ENCODE measurements around the gene ALKBH6. TPM values are rescaled to one million over a fixed set of nuclear protein-coding genes. Genes with fewer than 3 reads are reported as not detected.

ALKBH6 gene
- total and polyA plus RNA-seq, 2 experiments from 2014 or later: 24.1 to 31.1 TPM

DNA sequence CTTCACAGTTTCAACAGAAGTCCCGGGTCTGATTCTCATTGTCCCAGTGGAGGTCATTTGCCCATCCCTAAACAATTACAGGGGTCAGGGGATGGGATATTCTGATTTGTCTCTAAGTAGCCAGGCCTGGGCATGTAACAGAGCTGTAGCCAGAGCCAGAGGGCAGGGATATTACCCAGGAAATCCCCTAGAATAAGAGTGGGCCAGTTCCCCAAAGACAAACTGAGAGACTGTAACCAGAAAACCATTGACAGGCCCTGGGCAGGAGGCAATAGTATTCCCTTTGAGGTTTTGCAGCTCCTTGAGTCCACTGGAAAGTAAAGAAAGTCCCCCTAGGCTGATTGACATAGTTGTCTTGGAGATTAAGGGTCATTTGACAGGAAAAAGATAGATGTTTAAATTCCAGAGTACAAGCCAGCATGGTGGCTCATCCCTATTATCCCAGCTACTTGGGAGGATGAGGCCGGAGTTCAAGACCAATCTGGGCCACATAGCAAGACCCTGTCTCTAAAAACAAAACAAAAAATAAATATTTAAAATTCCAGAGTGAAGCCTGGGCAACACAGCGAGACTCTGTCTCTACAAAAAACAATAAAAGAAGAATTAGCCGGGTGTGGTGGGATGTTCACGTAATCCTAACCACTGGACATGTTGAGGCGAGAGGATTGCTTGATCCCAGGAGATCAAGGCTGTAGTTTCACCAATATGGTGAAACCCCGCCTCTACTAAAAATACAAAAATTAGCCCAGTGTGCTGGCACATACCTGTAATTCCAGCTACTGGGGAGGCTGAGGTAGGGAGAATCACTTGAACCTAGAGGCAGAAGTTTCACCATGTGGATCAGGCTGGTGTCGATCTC is 20.9 kb downstream of the ALKBH6 start:
- no peaks in the 10 kb centered on the region for H3K9me2 ChIP-seq (replicated peaks; ENCODE audit: insufficient read depth)

GRCh38 chr19:35991731-35992450 is 22.1 kb downstream of the ALKBH6 start:
- no peak for DNase-seq (ENCODE audit: low spot score)
- TF ChIP-seq, protein P1, sequence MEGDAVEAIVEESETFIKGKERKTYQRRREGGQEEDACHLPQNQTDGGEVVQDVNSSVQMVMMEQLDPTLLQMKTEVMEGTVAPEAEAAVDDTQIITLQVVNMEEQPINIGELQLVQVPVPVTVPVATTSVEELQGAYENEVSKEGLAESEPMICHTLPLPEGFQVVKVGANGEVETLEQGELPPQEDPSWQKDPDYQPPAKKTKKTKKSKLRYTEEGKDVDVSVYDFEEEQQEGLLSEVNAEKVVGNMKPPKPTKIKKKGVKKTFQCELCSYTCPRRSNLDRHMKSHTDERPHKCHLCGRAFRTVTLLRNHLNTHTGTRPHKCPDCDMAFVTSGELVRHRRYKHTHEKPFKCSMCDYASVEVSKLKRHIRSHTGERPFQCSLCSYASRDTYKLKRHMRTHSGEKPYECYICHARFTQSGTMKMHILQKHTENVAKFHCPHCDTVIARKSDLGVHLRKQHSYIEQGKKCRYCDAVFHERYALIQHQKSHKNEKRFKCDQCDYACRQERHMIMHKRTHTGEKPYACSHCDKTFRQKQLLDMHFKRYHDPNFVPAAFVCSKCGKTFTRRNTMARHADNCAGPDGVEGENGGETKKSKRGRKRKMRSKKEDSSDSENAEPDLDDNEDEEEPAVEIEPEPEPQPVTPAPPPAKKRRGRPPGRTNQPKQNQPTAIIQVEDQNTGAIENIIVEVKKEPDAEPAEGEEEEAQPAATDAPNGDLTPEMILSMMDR (IDR thresholded peaks at IDR 0.05; ENCODE audit: poor library complexity): no peak
- TF ChIP-seq EZH2 (IDR thresholded peaks at IDR 0.05; ENCODE audit: borderline replicate concordance) (no peak), EZH2phosphoT487 (IDR thresholded peaks at IDR 0.05; ENCODE audit: low read depth, severe bottlenecking, unreplicated experiment) (no peak)
- Histone ChIP-seq H2AFZ (no peak overlapping the region), H4K20me1 (ENCODE audit: insufficient read depth, poor library complexity, severe bottlenecking) (no peaks in the 10 kb centered on the region), H3K27me3 (peaks cover 10% of the 10 kb centered on the region), H3K79me2 (peaks cover 17% of the 10 kb centered on the region), H3K4me2 (no peak overlapping the region), H3K27ac (no peak overlapping the region), H3K9me3 (ENCODE audit: low read depth) (no peaks in the 10 kb centered on the region), H3K4me3 (no peak overlapping the region), H3K4me1 (ENCODE audit: insufficient read depth) (no peaks in the 10 kb centered on the region), H3K9me2 (replicated peaks; ENCODE audit: insufficient read depth) (no peaks in the 10 kb centered on the region), H3K36me3 (replicated peaks; ENCODE audit: insufficient read depth, low read depth) (no peaks in the 10 kb centered on the region)
- 80% methylated on average over 7 of the region's 7 CpGs for WGBS (ENCODE audit: low lambda C conversion rate, missing lambda C conversion rate)

More for the DNA sequence above, 20.9 kb downstream of the ALKBH6 start:
- H3K27me3 ChIP-seq: no peaks in the 10 kb centered on the region
- H3K4me2 ChIP-seq: no peak overlapping the region
- no peak overlapping the region for H2AFZ ChIP-seq
- no peak overlapping the region for H3K27ac ChIP-seq
- H3K9me3 ChIP-seq (ENCODE audit: low read depth): no peaks in the 10 kb centered on the region
- H4K20me1 ChIP-seq (ENCODE audit: insufficient read depth, poor library complexity, severe bottlenecking): no peaks in the 10 kb centered on the region
- no peak for DNase-seq (ENCODE audit: low spot score)
- peaks cover 27% of the 10 kb centered on the region for H3K79me2 ChIP-seq
- H3K4me3 ChIP-seq: no peak overlapping the region
- TF ChIP-seq, protein P1 (IDR thresholded peaks at IDR 0.05; ENCODE audit: poor library complexity): no peak
- no peak for TF ChIP-seq EZH2 (IDR thresholded peaks at IDR 0.05; ENCODE audit: borderline replicate concordance)
- no peak for TF ChIP-seq EZH2phosphoT487 (IDR thresholded peaks at IDR 0.05; ENCODE audit: low read depth, severe bottlenecking, unreplicated experiment)
- WGBS (ENCODE audit: low lambda C conversion rate, missing lambda C conversion rate): 92% methylated on average over 8 of the region's 8 CpGs
- H3K36me3 ChIP-seq (replicated peaks; ENCODE audit: insufficient read depth, low read depth): no peaks in the 10 kb centered on the region
- no peaks in the 10 kb centered on the region for H3K4me1 ChIP-seq (ENCODE audit: insufficient read depth)

DNA sequence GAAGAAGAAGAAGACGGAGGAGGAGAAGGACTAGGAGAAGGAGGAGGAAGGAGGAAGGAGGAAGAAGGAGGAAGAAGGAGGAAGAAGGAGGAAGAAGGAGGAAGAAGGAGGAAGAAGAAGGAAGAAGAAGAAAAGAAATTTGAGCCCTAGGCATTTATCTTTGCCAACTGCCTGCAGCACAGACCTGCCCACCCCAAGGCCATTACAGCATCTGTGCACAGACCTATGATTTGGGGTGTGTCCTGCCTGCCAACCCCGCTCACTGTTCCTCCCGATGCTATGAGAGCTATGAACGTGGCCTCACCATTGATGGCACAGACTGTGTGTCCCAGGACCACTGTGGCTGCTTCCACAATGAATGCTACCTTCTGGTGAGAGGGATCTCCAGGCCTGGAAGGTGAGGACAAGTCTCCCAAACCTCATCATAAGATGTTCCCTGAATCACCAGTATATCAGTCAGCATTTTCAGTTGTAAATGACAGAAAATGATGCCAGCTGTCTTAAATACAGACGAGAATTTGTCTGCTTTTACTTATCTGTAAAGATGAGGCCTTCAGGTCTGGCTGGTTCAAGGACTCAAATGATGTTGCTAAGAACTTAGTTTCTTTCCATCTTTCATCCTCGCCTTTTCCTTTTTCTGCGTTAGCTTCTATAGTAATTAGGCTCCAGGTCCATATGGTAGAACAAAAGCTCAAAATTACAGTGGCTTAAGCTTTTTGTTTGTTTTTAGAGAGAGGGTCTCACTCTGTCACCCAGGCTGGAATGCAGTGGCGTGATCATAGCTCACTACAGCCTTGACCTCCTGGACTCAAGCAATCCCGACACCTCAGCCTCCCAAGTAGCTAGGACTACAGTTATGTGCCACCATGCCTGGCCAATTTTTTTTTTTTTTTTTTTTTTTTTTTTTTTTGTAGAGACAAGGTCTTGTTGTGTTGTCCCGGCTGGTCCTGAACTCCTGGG is 23.0 kb downstream of the ALKBH6 start:
- no peaks in the 10 kb centered on the region for H3K9me2 ChIP-seq (replicated peaks; ENCODE audit: insufficient read depth)
- no peaks in the 10 kb centered on the region for H3K4me1 ChIP-seq (ENCODE audit: insufficient read depth)
- TF ChIP-seq EZH2phosphoT487 (IDR thresholded peaks at IDR 0.05; ENCODE audit: low read depth, severe bottlenecking, unreplicated experiment): no peak
- TF ChIP-seq EZH2 (IDR thresholded peaks at IDR 0.05; ENCODE audit: borderline replicate concordance): no peak
- TF ChIP-seq, protein P1 (IDR thresholded peaks at IDR 0.05; ENCODE audit: poor library complexity): no peak
- DNase-seq (ENCODE audit: low spot score): no peak
- peaks cover 8% of the 10 kb centered on the region for H3K79me2 ChIP-seq
- H3K27me3 ChIP-seq: peaks cover 18% of the 10 kb centered on the region
- H3K4me2 ChIP-seq: no peak overlapping the region
- H4K20me1 ChIP-seq (ENCODE audit: insufficient read depth, poor library complexity, severe bottlenecking): no peaks in the 10 kb centered on the region
- no peak overlapping the region for H3K4me3 ChIP-seq
- H3K9me3 ChIP-seq (ENCODE audit: low read depth): no peaks in the 10 kb centered on the region
- no peak overlapping the region for H2AFZ ChIP-seq
- no peaks in the 10 kb centered on the region for H3K36me3 ChIP-seq (replicated peaks; ENCODE audit: insufficient read depth, low read depth)
- no peak overlapping the region for H3K27ac ChIP-seq
- 75% methylated on average over 9 of the region's 10 CpGs for WGBS (ENCODE audit: low lambda C conversion rate, missing lambda C conversion rate)
